ENCODE data around the gene CBX2.
A peak's percentile ranks its signal among the peaks of the same experiment; 100 is the strongest.

CBX2 gene

GRCh38 chr17:79789943-79790804, 12.2 kb downstream of the CBX2 start:
- peak; percentile 21 to 78 for DNase-seq

- DNase-seq, result peak in 1 of 2 experiments; percentile 34
These were observed 13.1 kb downstream of the CBX2 start for GRCh38 chr17:79790805-79791734.

- DNase-seq, result no peak
These were observed 13.8 kb downstream of the CBX2 start for GRCh38 chr17:79791735-79792161.

GRCh38 chr17:79792341-79792871, 14.5 kb downstream of the CBX2 start:
- no peak for DNase-seq

GRCh38 chr17:79792984-79793923, 15.3 kb downstream of the CBX2 start:
- DNase-seq, result no peak

- DNase-seq, result no peak
These were observed 16.0 kb downstream of the CBX2 start for GRCh38 chr17:79793924-79794304.

- no peak for DNase-seq
These were observed 16.9 kb downstream of the CBX2 start for GRCh38 chr17:79794659-79795511.

GRCh38 chr17:79795795-79796443, 18.0 kb downstream of the CBX2 start:
- DNase-seq, result no peak

GRCh38 chr17:79796444-79796762, 18.5 kb downstream of the CBX2 start:
- DNase-seq, result no peak

- peak; percentile 97 to 100 for DNase-seq
These were observed 19.0 kb downstream of the CBX2 start, which contains the start of gene CBX8 for GRCh38 chr17:79796763-79797491. CBX8 (minus strand) TSS chr17:79797077; CDS start chr17:79796998, 79 bp downstream.

GRCh38 chr17:79797492-79798298, 19.7 kb downstream of the CBX2 start:
- DNase-seq, result peak; percentile 48 to 80

- peak in 1 of 2 experiments; percentile 46 for DNase-seq
These were observed 20.6 kb downstream of the CBX2 start for GRCh38 chr17:79798299-79799173.

GRCh38 chr17:79799174-79799537, 21.2 kb downstream of the CBX2 start:
- no peak for DNase-seq

- DNase-seq, result peak in 1 of 2 experiments; percentile 31
These were observed 21.8 kb downstream of the CBX2 start for GRCh38 chr17:79799538-79800324.

- peak in 1 of 2 experiments; percentile 72 for DNase-seq
These were observed 22.6 kb downstream of the CBX2 start for GRCh38 chr17:79800325-79801155.
